ENCODE data around the gene NUP153.

DNA sequence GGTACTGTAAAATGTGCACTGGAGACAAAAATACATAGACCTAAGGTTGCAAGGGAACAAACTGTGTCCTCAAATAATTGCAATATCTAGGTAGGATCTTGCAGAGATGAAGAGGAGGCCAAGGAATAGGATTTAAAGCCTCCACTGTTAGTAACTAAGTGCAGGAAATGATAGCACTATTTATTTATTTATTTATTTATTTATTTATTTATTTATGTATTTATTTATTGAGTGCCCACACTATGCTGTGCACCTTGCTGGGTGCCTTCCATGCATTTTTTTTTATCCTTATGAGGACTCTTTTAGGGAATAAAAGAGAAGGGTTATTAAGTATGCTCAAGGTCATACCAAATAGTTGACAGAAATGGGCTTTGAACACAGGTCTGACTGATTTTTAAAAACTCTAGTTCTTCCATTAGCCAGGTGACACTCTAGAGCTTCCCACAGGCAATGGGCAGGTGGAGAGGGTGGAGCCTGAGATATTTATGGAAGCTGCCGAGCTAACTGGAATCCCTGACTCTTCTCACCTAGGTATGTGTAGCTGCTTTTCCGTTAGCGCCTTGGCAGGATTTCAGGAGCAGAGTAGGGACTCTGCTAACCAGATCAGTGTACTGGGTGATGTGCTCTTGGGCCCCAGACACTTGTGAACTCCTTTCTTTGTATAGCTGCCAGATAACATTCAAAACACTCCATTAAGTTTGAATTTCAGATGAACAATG lies 12.8 kb upstream of the NUP153 start:
- TF ChIP-seq CTCF (conservative IDR thresholded peaks at IDR 0.05) (no peak), ZFX (IDR thresholded peaks at IDR 0.05) (no peak)

All from C4-2B (cell line).